ENCODE data around the gene CITED2. TPM values are rescaled to one million over a fixed set of nuclear protein-coding genes. Genes with fewer than 3 reads are reported as not detected.

CITED2 gene
- total RNA-seq, 1 experiment from 2014 or later = 110 TPM

DNA sequence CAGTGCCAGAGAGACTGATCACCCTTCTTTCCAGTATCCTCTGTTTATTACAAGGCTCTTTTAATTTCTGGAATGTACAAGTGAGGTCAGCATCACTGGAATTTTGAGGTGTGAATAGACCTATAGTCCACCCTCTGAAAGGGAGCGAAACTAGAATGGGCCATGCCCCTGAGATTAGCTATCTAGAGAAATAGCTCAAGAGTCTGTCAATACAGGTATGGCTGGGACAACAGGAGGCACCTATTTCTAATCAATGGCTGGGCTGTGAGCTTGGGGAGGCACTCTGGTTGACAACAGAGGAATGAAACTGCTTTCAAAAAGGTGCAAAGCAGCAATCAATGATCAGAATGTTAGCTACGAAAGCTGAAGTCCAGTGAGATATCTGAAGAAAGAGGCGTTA lies 17.3 kb upstream of the CITED2 start:
- Histone ChIP-seq H3K27ac (ENCODE audit: insufficient read length, low read depth, low read length) (no peak overlapping the region), H3K23me2 (ENCODE audit: insufficient read length, low read depth, low read length, poor library complexity, severe bottlenecking) (no peaks in the 10 kb centered on the region), H3K79me2 (ENCODE audit: insufficient read depth, low read length) (no peaks in the 10 kb centered on the region), H3K4ac (ENCODE audit: low read depth, low read length) (no peak overlapping the region), H3K9me3 (ENCODE audit: control insufficient read depth, low read depth, low read length) (no peaks in the 10 kb centered on the region), H3K14ac (ENCODE audit: insufficient read depth, low read length) (no peak overlapping the region), H3T11ph (ENCODE audit: low read length) (no peak overlapping the region), H2BK5ac (ENCODE audit: insufficient read length, low read length) (no peak overlapping the region), H3K4me2 (ENCODE audit: insufficient read depth, insufficient read length, low read length) (no peak overlapping the region), H2BK15ac (ENCODE audit: low read depth, low read length) (no peak overlapping the region), H4K8ac (replicated peaks; ENCODE audit: insufficient read length, low read depth, low read length) (no peak overlapping the region), H3K56ac (ENCODE audit: insufficient read length, low read depth, low read length) (no peak overlapping the region), H4K5ac (ENCODE audit: insufficient read length, low read depth, low read length) (no peak overlapping the region), H3K79me1 (ENCODE audit: insufficient read depth, low read depth, low read length, poor library complexity, severe bottlenecking) (no peaks in the 10 kb centered on the region), H3K23ac (ENCODE audit: insufficient read length, low read depth, low read length) (no peak overlapping the region), H2BK12ac (ENCODE audit: insufficient read length, low read depth, low read length) (no peak overlapping the region), H3K27me3 (ENCODE audit: insufficient read depth, low read length) (peaks cover 10% of the 10 kb centered on the region; the same call in 1 of the 2 replicates), H4K20me1 (ENCODE audit: control insufficient read depth, insufficient read depth, insufficient read length) (no peaks in the 10 kb centered on the region), H2AK5ac (ENCODE audit: insufficient read length, low read length) (no peak overlapping the region), H4K91ac (ENCODE audit: insufficient read length, low read depth, low read length) (no peak overlapping the region), H3K4me1 (ENCODE audit: insufficient read depth, low read length) (peaks cover 3% of the 10 kb centered on the region; the same call in 1 of the 2 replicates), H2AFZ (ENCODE audit: low read length) (no peak overlapping the region), H2BK120ac (ENCODE audit: low read depth, low read length, poor library complexity, severe bottlenecking) (no peak overlapping the region), H3K9ac (ENCODE audit: extremely low read depth, insufficient read length, low read length) (no peak overlapping the region), H3K18ac (ENCODE audit: insufficient read length, low read depth, low read length) (no peak overlapping the region), H2BK20ac (ENCODE audit: low read depth, low read length, poor library complexity, severe bottlenecking) (no peak overlapping the region)
- peaks cover 48% of the 10 kb centered on the region for H3K27me3 Mint-ChIP-seq (ENCODE audit: low read depth)
- no peak overlapping the region; a peak in 1 of 7 replicates for H3K27ac Mint-ChIP-seq
- H3K9me3 Mint-ChIP-seq = no peaks in the 10 kb centered on the region; a peak in 1 of 5 replicates
- no peak overlapping the region for H3K4me3 Mint-ChIP-seq
- no peaks in the 10 kb centered on the region for H3K36me3 Mint-ChIP-seq (ENCODE audit: insufficient read depth in 1 of 3, low read depth in 3 of 3)
- no CpG with 5 or more reads among the region's 3 CpGs for WGBS (ENCODE audit: extremely low coverage, insufficient read length, low lambda C conversion rate)
- TF ChIP-seq, protein P1, sequence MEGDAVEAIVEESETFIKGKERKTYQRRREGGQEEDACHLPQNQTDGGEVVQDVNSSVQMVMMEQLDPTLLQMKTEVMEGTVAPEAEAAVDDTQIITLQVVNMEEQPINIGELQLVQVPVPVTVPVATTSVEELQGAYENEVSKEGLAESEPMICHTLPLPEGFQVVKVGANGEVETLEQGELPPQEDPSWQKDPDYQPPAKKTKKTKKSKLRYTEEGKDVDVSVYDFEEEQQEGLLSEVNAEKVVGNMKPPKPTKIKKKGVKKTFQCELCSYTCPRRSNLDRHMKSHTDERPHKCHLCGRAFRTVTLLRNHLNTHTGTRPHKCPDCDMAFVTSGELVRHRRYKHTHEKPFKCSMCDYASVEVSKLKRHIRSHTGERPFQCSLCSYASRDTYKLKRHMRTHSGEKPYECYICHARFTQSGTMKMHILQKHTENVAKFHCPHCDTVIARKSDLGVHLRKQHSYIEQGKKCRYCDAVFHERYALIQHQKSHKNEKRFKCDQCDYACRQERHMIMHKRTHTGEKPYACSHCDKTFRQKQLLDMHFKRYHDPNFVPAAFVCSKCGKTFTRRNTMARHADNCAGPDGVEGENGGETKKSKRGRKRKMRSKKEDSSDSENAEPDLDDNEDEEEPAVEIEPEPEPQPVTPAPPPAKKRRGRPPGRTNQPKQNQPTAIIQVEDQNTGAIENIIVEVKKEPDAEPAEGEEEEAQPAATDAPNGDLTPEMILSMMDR (conservative IDR thresholded peaks at IDR 0.05) = no peak
- peaks cover 8 to 14% of the 10 kb centered on the region in 2 experiments for H3K4me1 Mint-ChIP-seq
- no peak for DNase-seq
